Lung (tissue), 12 donors: ENCODE results near the gene OR10A6. TPM values are rescaled to one million over a fixed set of nuclear protein-coding genes. Genes with fewer than 3 reads are reported as not detected.
A peak's percentile ranks its signal among the peaks of the same experiment; 100 is the strongest.

Experiments
- ATAC-seq: fragments of 200-7000 bp; cut with Tn5 transposase; one replicate; pipeline ENCODE4 v1.9.1; 2020; ENCODE audit warnings: moderate number of reproducible peaks; ENCODE audit not compliant: insufficient read depth, low FRiP score
- DNase-seq, 3 donors: peaks; one replicate each; pipeline ENCODE4 v3.0.0-alpha.2; 2013 to 2017
- H3K27ac ChIP-seq, 2 donors: one replicate each; pipeline ENCODE4 v1.5.1; 2013; ENCODE audit warnings: mild to moderate bottlenecking in 2 of 2, moderate library complexity in 2 of 2, control low read depth in 1 of 2, inconsistent platforms in 1 of 2, low read depth in 1 of 2, low read length in 1 of 2
- H3K27me3 ChIP-seq, 3 donors: one replicate each; pipeline ENCODE4 v1.5.1; 2013; ENCODE audit warnings: low read length in 2 of 3; ENCODE audit not compliant: control insufficient read depth in 3 of 3, insufficient read depth in 3 of 3
- H3K36me3 ChIP-seq, 4 donors: one replicate each; pipeline ENCODE4 v1.5.1; 2013; ENCODE audit warnings: low read length in 4 of 4, mild to moderate bottlenecking in 1 of 4, moderate library complexity in 1 of 4; ENCODE audit not compliant: control insufficient read depth in 4 of 4, insufficient read depth in 4 of 4
- H3K4me1 ChIP-seq, 5 donors: one replicate each; pipeline ENCODE4 v1.5.1; 2013; ENCODE audit warnings: low read length in 5 of 5, mild to moderate bottlenecking in 2 of 5, moderate library complexity in 1 of 5; ENCODE audit not compliant: control insufficient read depth in 5 of 5, insufficient read depth in 5 of 5
- H3K4me3 ChIP-seq: one replicate; pipeline ENCODE4 v1.5.1; 2013; ENCODE audit warnings: mild to moderate bottlenecking, control low read depth, moderate library complexity
- H3K9ac ChIP-seq, 2 donors: one replicate each; pipeline ENCODE4 v1.5.1; 2013; ENCODE audit warnings: low read length in 2 of 2, control low read depth in 1 of 2; ENCODE audit not compliant: insufficient read depth in 1 of 2
- H3K9me3 ChIP-seq, 4 donors: one replicate each; pipeline ENCODE4 v1.5.1; 2013; ENCODE audit warnings: low read length in 3 of 4, mild to moderate bottlenecking in 1 of 4, moderate library complexity in 1 of 4; ENCODE audit not compliant: control insufficient read depth in 4 of 4, insufficient read depth in 3 of 4
- CTCF ChIP-seq: IDR thresholded peaks from 2 replicates; pipeline ENCODE4 v1.5.1; 2012; ENCODE audit warnings: mild to moderate bottlenecking; ENCODE audit errors: control extremely low read depth, extremely low read depth
- WGBS, 2 donors: extraction: QIAGEN DNeasy Blood & Tissue Kit; methylation state at CpG; one replicate each; pipeline ENCODE4 v1.1.7; 2013; 5-methylcytosine and 5-hydroxymethylcytosine counted together
- polyA plus RNA-seq, 2 donors: library from polyadenylated mRNA; stranded (reverse); fragments of 200-250 nt; gene quantifications; one replicate each; pipeline ENCODE4 v1.2.1, GENCODE V29; 2013
- total RNA-seq, 2 donors: library from RNA; depleted of rRNA in 1 of 2; stranded (reverse); fragments of >200 nt in 1 of 2; gene quantifications; one replicate each; pipeline ENCODE4 v1.2.1, GENCODE V29; 2014 to 2021
- donor health status: control.
- donor health status: control.
- donor health status: Bipolar disorder and iron deficiency.
- donor health status: healthy.
- donor health status: DM: yes; HTN: yes; CAD: no.

Gene OR10A6
- total and polyA plus RNA-seq, 4 donors: not detected

DNA sequence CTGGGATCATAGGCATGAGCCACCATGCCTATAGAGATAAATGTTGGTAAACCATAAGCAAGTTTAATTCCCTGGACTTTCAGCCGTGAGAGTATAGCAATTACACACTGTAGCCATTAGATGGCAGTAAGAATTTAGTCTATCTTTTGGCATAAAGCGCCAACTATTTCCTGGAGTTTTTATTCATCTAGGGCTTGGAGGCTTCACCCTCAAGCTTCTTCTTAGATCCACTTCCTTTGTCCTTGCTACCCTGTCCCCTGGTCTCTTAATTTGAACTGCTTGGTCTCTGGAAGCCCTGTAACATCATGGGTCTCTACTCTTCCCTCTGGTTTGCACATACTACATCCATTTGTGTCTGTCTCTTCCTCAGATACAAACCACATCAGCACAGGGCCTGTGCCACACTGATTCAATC lies 38.2 kb downstream of the OR10A6 start:
- Histone ChIP-seq H3K4me3 (no peak overlapping the region), H3K9ac (no peak overlapping the region), H3K9me3 (no peaks in the 10 kb centered on the region), H3K27me3 (no peaks in the 10 kb centered on the region), H3K4me1 (peaks cover 0 to 14% (median 0%) of the 10 kb centered on the region in 5 donors), H3K27ac (no peak overlapping the region), H3K36me3 (no peaks in the 10 kb centered on the region)
- 5 to 13% methylated on average over 2 of the region's 2 CpGs for WGBS, 2 donors
- DNase-seq (peak in 2 of 3 donors; percentile 71 to 77), ATAC-seq (peak; percentile 86)
- peak; percentile 46 for TF ChIP-seq CTCF

GRCh38 chr11:7892059-7892699 lies 38.9 kb downstream of the OR10A6 start:
- no peaks in the 10 kb centered on the region for H3K36me3 ChIP-seq
- no peaks in the 10 kb centered on the region for H3K9me3 ChIP-seq
- DNase-seq (no peak), ATAC-seq (no peak)
- TF ChIP-seq CTCF: no peak
- H3K27ac ChIP-seq: no peak overlapping the region
- H3K27me3 ChIP-seq: no peaks in the 10 kb centered on the region
- H3K9ac ChIP-seq: no peak overlapping the region
- peaks cover 0 to 14% (median 0%) of the 10 kb centered on the region in 5 donors for H3K4me1 ChIP-seq
- no peak overlapping the region for H3K4me3 ChIP-seq
- WGBS, 2 donors: 55 to 62% methylated on average over 6 of the region's 6 CpGs

GRCh38 chr11:7890417-7891172 lies 40.5 kb downstream of the OR10A6 start:
- ATAC-seq: no peak
- TF ChIP-seq CTCF: no peak
- H3K4me3 ChIP-seq: no peak overlapping the region
- H3K36me3 ChIP-seq: no peaks in the 10 kb centered on the region
- DNase-seq: peak in 2 of 3 donors; percentile 42
- peaks cover 0 to 14% (median 0%) of the 10 kb centered on the region in 5 donors for H3K4me1 ChIP-seq
- 25 to 32% methylated on average over 6 of the region's 6 CpGs for WGBS, 2 donors
- H3K27ac ChIP-seq: no peak overlapping the region
- no peaks in the 10 kb centered on the region for H3K27me3 ChIP-seq
- no peaks in the 10 kb centered on the region for H3K9me3 ChIP-seq
- no peak overlapping the region for H3K9ac ChIP-seq
